GM04504 (cell line): Measurements from ENCODE around the gene CHCHD6.

ENCODE experiments used
- DNase-seq: peaks from one replicate; pipeline ENCODE4 v3.0.0-alpha.2; 2012; ENCODE audit warnings: low read depth

Gene CHCHD6

DNA sequence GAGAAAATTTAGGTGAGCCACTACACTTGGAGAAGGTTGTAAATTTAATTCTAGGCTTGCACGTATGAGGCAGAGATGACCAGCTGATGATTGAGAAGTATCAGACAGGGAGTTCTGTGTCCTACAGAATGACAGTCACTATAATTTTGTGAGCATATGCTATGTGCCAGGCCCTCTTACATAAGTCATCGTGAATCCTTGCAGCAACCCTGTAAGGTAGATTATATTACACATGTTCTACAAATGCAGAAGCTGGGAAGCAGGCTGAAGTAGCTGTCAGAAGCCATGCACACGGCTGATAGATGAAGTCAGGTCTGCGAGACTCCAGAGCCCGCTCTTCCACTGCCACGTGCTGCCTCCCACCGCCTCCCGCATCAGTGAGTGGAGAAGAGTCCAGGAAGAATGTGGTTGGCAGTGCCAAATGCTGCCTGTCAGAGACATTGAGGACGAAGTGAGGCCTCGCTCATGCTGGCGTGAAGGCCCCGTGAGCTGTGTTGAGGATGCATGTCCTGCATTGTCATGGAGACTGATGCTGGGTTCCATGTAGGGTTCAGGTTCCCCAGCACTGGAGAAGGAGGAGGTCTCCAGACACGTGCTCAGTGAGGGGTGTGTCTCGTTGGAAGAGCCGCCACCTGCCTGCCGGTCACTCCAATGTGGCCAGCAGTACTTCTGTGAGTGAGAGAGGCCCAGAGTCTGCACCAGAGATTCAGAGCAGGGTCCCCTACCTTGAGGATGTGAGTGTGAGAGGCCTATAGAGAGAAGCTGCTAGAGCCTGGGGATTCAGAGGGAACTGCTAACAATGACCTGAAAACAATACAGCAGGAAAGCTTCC lies 155.6 kb downstream of the CHCHD6 start:
- no peak for DNase-seq

DNA sequence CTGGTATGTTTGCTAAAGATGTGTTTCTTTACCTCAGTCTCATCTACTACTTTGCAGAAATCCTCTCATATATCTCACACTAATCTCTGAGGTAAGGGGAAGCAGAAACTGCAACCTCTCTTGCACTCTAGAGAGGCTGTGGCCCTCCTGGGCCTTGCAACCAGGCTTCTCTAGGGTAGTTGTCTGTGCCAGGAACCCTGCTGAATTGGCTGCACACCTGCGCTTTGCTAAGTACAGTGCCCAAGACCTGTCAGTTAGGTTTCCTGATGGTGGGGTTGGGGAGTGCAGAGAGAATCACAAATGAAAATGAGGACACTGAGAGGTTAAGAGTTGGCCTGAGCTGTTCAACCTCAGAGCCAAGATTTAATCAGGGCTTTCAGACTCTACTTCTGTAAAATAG lies 161.7 kb downstream of the CHCHD6 start:
- DNase-seq = no peak

- DNase-seq = no peak
Observed at GRCh38 chr3:126866175-126866759, 162.2 kb downstream of the CHCHD6 start.

GRCh38 chr3:126867190-126867862 lies 163.3 kb downstream of the CHCHD6 start:
- no peak for DNase-seq

DNA sequence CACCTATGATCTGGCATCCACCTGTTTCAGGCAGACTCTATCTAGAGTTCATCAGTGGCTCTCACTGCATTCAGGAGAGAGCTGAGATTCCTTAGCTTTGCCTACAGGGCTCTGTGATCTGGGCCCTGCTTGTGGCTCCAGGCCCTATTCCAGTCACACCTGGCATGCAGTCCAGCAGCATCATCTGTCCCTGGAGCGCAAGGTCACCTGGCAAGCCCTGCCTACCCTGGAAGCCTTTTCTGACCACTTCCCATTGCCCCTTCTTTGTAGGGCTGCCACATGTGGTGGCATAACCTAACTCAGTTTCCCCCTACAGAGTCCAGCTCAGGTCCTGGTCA lies 163.8 kb downstream of the CHCHD6 start:
- no peak for DNase-seq

DNA sequence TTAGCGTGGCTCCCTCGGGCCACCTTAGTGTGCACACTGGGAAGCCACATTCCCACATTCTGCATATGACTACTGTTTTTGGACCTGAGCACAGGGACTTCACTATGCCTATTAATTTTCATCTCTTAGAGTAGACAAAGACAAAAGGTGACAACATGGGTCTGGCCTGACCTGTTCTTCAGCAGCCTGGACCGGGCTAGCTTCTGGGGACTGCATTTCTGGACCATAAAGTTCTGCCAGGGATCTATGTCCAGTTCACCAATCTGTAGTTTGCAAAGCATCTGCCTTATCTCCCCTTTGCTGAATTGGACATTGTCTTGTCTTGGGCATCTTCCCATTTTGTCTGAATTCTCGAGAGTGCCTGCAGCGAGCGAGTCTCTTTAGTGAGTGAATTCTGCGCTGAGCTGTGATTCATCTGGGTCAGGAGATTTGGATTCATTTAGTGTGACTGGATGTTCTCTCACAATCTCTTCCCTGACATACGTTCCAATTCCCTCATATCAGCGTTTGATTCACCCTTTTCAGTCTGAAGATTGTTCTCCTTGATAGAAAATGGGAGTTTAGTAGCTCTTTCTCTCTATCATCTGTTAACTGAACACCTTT lies 166.7 kb downstream of the CHCHD6 start:
- DNase-seq = no peak

- no peak for DNase-seq
Observed at GRCh38 chr3:126872701-126873342, 168.8 kb downstream of the CHCHD6 start.

- no peak for DNase-seq
Observed at GRCh38 chr3:126873416-126873815, 169.4 kb downstream of the CHCHD6 start.

DNA sequence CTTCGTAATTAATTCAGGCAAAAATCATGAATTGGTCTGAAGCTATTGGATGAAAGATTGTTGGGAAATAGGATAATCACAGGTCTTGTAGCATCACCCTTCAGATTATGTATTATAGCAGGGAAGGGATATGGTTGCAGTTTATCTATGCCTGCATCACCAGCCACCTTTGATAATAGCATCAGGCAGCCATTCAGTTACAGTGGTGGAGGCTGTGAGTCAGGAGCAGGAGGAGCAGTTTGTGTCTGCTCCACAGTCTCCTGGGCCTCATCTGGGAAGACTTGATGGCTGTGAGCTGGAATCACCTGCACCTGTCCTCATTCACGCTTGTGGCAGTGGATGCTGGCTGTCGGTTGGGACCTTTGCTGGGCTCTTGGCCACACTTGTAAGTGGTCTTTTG lies 174.6 kb downstream of the CHCHD6 start:
- no peak for DNase-seq

- DNase-seq = no peak
Observed at GRCh38 chr3:126880901-126881300, 176.9 kb downstream of the CHCHD6 start.

GRCh38 chr3:126881861-126882260 lies 177.8 kb downstream of the CHCHD6 start:
- no peak for DNase-seq

GRCh38 chr3:126883241-126883640 lies 179.2 kb downstream of the CHCHD6 start:
- DNase-seq = peak; percentile 32

- DNase-seq = no peak
Observed at GRCh38 chr3:126885425-126885824, 181.4 kb downstream of the CHCHD6 start.

DNA sequence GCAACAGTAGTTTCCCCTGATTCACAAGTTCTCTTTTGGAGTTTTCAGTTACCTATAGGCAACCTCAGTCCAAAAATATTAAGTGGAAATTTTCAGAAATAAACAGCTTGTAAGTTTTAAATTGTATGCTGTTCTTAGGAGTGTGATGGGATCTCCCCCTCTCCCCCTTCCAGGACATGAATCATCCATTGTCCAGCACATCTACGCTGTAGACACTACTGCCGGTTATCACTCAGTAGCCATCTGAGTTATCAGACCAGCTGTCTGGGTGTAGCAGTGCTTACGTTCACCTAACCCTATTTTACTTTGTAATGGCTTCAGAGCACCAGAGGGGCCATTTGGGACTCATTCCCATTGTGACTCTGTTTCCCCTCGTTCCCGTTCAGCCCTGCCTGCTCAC lies 182.2 kb downstream of the CHCHD6 start:
- DNase-seq = no peak

DNA sequence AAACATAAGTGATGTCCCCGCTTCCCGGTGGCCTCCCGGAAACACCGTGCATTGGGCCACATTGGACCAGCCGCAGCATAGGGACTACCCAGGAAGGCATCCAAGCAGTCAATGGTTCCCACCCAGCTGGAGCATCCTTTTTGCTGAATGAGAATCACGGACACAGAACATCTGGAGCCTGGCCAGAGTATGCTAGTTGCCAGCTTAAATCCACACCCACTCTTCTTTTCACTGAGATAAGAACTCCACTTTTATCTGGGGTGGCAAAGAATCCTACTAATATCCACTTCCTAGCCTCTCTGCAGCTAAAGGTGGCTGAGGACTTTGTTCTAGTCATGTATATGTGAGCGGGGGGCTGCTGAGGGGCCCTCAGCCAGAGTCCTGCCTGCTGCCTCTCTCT lies 183.6 kb downstream of the CHCHD6 start:
- DNase-seq = no peak

GRCh38 chr3:126888186-126888760 lies 184.2 kb downstream of the CHCHD6 start:
- no peak for DNase-seq

DNA sequence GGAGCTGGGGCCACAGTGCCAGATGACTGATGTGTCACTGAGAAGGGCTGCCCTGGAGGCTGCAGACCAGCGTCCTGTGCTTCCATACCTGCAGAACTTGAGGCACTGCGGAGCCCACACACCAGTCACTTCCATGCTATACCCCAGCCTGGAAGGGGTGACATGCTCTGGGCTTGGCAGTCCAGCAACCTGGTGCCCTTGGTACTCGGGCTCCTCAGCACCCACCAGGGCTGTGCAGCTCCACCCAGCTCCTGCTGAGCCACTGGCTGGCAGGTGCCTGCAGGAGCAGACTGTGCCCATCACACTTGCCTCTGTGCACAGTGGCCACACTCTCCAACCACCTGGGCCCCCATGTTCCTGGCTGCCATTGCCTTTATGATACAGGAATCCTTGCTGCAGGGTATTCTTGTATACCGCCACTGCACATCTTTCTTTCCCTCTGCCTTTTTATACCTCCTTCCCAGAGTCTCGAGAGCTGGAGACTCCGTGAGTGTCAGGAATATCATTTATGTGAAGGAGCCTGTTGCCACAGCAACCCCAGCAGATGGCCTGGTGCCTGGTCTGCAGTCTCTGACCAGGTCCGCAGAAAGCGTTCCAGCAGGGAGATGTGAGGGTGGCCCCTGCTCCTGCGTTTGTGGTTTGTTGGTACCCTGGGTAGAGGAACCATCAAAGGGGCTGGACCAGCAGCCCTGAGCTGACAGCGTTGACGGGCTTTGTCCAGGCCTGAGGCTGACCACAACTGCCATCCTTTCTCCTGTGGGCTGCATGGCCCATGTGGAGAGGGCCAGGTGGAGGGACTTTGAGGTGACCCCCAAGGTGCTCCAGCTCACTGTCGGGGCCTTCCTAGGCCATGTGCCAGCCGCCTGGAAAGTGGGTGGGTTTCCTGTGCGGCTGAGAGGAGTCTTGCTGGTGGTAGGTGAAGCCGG lies 185.5 kb downstream of the CHCHD6 start:
- DNase-seq = no peak

GRCh38 chr3:126891141-126891540 lies 187.1 kb downstream of the CHCHD6 start:
- no peak for DNase-seq

DNA sequence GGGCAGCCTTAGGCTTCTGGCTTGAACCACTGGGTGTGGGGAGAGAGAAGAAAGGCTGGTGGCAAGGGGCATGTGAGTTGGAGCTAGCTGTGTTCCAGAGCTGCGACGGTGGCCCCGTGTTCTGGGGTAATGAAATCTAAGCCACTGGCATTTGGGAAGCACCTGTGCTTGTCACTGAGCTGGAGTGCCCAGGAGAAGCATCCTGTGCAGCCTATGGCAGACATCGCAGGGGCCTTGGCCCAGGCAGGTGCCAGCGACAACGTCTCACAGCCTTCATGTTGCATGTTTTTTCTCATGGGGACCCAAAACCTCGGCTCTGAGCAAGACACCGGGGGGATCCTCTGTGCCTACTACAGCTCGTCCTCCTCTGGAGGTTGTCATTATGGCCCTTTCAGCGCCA lies 187.8 kb downstream of the CHCHD6 start:
- DNase-seq = no peak

- no peak for DNase-seq
Observed at GRCh38 chr3:126893651-126894050, 189.6 kb downstream of the CHCHD6 start.

- no peak for DNase-seq
Observed at GRCh38 chr3:126894475-126894874, 190.4 kb downstream of the CHCHD6 start.
